GM12872 (cell line): ENCODE data around the gene SLC1A3.

Source experiments
- TF ChIP-seq, protein P1 (sequence below): IDR thresholded peaks from 3 replicates; pipeline ENCODE4 v1.5.1; 2011; ENCODE audit warnings: low read depth, mild to moderate bottlenecking, low read length, moderate library complexity; ENCODE audit not compliant: insufficient read depth

SLC1A3 gene

DNA sequence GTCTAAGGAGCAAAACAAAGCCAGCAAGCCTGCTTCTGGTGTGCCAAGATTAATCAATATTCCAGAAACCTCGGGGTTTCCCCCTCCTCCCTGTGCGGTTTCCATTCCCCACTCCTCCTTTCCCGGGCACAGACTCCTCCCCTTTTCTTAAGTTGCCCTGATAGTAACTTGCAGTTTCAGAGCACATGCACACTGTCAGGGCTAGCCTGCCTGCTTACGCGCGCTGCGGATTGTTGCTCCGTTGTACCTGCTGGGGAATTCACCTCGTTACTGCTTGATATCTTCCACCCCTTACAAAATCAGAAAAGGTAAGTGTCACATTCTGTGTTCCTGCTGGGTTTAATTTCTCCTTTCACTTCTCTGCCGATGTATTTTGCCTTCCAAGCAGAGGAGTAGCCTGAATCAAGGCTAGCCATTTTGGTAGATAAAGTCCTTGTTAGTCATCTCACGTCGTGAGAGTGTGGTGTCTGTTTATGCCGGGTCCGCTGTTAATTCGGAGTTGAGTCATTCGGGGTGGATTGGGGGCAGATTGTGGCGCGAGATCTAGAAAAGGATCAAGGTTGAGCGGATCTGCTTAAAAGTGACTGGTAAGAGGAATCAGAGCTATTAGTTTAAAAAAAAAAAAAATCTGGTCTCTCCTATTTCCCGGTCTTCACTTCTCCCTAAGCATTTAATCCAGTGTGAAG, at the start of gene SLC1A3:
Gene SLC1A3 (plus strand): TSS at position 179 of the 686 bp plus-strand sequence. CDS start 1,818 bp downstream, outside the sequence.
- TF ChIP-seq, protein P1, sequence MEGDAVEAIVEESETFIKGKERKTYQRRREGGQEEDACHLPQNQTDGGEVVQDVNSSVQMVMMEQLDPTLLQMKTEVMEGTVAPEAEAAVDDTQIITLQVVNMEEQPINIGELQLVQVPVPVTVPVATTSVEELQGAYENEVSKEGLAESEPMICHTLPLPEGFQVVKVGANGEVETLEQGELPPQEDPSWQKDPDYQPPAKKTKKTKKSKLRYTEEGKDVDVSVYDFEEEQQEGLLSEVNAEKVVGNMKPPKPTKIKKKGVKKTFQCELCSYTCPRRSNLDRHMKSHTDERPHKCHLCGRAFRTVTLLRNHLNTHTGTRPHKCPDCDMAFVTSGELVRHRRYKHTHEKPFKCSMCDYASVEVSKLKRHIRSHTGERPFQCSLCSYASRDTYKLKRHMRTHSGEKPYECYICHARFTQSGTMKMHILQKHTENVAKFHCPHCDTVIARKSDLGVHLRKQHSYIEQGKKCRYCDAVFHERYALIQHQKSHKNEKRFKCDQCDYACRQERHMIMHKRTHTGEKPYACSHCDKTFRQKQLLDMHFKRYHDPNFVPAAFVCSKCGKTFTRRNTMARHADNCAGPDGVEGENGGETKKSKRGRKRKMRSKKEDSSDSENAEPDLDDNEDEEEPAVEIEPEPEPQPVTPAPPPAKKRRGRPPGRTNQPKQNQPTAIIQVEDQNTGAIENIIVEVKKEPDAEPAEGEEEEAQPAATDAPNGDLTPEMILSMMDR: no peak

DNA sequence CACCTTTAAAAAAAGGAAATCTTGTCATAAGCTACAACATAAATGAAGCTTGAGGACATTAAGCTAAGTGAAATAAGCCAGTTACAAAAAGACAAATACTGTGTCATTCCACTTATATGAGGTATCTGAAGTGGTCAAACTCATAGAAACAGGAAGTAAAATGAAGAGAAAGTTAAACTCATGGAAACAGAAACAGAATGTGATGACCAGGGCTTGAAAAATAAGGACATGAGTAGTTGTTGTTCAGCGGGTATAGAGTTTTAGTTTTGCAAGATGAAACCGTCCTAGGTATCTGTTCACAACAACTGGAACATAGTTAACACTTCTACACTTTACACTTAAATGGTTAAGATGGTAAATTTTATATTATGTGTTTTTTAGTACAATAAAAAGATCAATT, 47.8 kb upstream of the SLC1A3 start:
- TF ChIP-seq, protein P1: no peak

DNA sequence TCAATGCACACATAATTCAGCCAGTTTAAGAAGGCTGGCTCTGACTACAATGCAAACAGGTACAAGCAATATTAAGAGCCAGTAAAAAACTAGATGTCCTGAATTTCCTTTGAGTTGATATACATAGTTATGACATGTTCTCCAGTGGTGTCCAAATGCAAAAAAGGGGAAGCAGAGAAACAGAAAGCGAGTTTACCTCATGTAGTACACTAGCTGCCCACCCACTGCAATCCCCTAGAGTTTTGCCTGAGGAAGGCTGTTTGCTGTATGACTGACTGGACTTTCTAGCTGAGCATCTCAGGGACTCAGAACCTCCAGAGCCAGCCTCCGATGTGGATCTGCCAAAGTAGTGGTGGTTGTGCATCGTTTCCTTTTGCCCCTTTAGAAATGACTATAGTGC, 44.8 kb upstream of the SLC1A3 start:
- TF ChIP-seq, protein P1: no peak

DNA sequence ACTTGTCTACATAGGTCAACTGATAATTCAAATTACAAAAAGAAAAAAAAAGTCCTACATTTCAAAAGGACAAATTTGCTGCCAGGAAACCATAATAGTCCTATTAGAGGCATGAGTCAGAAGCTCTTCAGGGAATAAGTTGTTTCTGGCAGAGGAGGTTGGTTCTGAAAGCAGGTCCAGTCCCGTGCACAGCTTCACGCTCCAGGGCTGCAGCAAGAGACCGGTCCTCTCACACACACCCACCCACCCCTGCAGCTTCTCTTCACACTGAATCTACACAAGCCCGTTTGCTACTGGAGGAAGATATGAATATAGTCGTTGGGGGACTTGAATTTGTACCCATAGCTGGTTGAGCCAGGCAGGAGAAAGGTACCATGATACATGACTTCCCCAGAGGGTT, 36.9 kb upstream of the SLC1A3 start:
- TF ChIP-seq, protein P1: no peak

DNA sequence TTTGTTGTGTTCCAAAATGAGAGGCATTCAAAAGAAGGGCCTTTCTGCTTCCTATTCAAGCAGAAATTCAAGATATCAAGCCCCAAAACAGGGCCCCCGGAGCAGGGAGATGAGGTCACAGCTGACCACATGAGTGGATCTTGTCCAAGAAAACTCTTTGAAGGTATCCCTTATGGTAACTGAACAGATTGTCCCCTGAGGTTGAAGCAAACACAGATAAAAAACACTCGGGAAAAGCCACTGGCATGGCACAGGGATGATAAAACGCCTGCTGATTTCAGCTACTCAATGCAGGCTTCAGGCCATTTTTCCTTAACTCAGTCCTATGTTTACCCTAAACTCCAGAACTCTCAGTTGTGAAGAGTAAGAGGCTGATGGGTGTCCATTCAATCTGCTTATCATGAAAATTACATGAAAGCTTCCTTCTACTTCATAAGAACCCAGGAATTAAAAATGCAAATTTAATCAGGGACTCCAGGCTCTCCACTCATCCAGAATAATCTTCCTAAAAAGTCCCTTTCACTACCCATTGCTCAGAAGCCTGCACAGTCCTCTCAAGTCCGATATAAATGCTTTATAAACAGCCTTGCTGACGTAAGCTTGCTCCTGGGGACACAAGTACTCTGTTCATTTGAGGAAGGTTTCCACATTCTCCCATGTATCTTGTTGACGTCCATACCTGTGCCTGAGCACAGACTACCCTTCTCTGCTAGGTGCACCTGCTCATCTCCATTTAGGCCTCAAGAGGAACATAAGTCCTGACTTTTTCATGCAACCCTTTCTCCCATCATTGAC, 35.9 kb upstream of the SLC1A3 start:
- TF ChIP-seq, protein P1: no peak

DNA sequence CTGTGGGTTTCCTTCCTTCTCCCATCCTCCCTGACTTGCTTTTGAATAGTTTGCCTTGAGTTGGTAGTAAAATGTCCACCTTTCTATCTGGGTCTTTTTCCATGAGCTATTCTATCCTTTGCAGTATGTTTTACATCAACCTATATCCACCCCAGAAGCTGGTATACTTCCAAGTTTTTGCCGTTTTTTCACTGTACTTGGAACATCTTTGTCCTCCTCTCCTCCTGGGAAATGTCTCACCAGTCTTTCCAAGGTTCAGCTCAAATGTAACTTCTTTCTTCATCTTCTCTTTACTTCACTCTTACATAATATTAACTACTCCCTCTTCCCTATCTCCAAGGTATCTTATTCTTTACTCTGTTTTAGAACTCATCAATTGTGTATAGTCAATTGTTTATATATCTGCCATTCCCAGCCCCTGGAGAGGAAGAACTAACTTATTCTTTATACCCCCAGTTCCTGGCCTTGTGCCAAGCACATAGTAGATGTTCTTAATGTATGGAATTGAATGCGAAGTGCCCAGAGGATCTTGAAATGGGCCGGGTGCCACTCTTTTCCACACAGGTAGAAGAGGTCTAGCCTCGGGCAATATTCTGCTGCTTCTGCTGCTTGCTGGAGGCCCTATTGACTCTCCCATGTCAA, 34.9 kb upstream of the SLC1A3 start:
- TF ChIP-seq, protein P1: no peak

DNA sequence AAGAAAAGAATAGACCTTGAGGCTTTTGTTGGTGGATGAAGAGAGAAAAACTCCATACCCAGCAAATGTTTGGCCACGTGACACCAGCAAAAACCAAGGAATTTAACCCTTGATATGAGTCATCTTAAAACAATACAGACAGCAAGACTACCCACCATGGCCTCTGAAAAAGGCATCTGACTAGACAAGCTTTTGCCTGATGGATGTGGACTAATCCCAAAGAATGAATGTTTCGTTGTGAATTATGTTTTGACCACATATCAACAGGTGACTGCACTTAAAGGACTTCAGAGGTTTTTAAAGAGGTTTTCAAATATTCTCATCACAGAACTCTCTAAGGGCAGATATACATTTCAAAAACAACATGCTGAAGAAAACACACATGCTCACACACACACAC, 33.0 kb upstream of the SLC1A3 start:
- TF ChIP-seq, protein P1: no peak
